Peyer's patch (tissue), 4 donors: Measurements from ENCODE around the gene STXBP1.
"Not testable (repeated sequence)": the region's sequence is repeated elsewhere in the genome, so short reads cannot be mapped to it uniquely, and the experiment has no call there.

ENCODE experiments used
- POLR2A ChIP-seq, 2 donors: fragments of 450-650 bp; IDR thresholded peaks; one replicate each; pipeline ENCODE4 v1.5.1; 2017; ENCODE audit warnings: antibody characterized with exemption in 2 of 2, mild to moderate bottlenecking in 2 of 2, moderate library complexity in 2 of 2
- TF ChIP-seq, protein P1 (sequence below), 6 experiments: fragments of 450-650 bp in 4 of 6; fragments of 200-600 bp in 2 of 6; sonication (generic) in 1 of 6; IDR thresholded peaks; one replicate each; pipeline ENCODE4 v1.5.1; 2017 to 2019; ENCODE audit warnings: antibody characterized with exemption in 6 of 6, mild to moderate bottlenecking in 3 of 6, moderate library complexity in 1 of 6

DNA sequence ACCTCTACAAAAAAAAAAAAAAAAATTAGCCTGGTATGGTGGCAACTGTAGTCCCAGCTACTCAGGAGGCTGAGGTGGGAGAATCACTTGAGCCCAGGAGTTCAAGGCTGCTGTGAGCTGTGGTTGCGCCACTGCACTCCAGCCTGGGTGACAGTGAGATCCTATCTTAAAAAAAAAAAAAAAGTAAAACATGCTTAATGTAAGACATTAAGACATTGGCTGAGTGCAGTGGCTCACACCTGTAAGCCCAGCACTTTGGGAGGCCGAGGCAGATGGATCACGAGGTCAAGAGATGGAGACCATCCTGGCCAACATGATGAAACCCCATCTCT is 27.6 kb upstream of the STXBP1 start:
- TF ChIP-seq, protein P1, sequence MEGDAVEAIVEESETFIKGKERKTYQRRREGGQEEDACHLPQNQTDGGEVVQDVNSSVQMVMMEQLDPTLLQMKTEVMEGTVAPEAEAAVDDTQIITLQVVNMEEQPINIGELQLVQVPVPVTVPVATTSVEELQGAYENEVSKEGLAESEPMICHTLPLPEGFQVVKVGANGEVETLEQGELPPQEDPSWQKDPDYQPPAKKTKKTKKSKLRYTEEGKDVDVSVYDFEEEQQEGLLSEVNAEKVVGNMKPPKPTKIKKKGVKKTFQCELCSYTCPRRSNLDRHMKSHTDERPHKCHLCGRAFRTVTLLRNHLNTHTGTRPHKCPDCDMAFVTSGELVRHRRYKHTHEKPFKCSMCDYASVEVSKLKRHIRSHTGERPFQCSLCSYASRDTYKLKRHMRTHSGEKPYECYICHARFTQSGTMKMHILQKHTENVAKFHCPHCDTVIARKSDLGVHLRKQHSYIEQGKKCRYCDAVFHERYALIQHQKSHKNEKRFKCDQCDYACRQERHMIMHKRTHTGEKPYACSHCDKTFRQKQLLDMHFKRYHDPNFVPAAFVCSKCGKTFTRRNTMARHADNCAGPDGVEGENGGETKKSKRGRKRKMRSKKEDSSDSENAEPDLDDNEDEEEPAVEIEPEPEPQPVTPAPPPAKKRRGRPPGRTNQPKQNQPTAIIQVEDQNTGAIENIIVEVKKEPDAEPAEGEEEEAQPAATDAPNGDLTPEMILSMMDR (IDR thresholded peaks at IDR 0.05), result not testable (repeated sequence)
- TF ChIP-seq POLR2A (IDR thresholded peaks at IDR 0.05), result not testable (repeated sequence)
